MM.1S (cell line): Measurements from ENCODE around the gene NCKAP5.

Source experiments
- DNase-seq: peaks from one replicate; pipeline ENCODE4 v3.0.0-alpha.2; 2015
- H2AFZ ChIP-seq: fragments of 300-600 bp; sonication (generic); 2 replicates; pipeline ENCODE4 v1.6.0; 2016; ENCODE audit warnings: antibody characterized with exemption, low read length
- H3F3A ChIP-seq: fragments of 300-600 bp; sonication (generic); 2 replicates; pipeline ENCODE4 v1.6.1; 2016; ENCODE audit warnings: mild to moderate bottlenecking, antibody characterized with exemption, low read length, moderate library complexity, mixed read lengths; ENCODE audit not compliant: insufficient read depth
- H3K27ac ChIP-seq: fragments of 300-600 bp; sonication (generic); 2 replicates; pipeline ENCODE4 v1.5.1; 2016; ENCODE audit warnings: mild to moderate bottlenecking, low read length
- H3K27me3 ChIP-seq: fragments of 300-600 bp; sonication (generic); replicated peaks from 2 replicates; pipeline ENCODE4 v1.6.0; 2016; ENCODE audit warnings: low read length; ENCODE audit not compliant: insufficient read depth
- H3K36me3 ChIP-seq: fragments of 300-600 bp; sonication (generic); replicated peaks from 2 replicates; pipeline ENCODE4 v1.6.1; 2016; ENCODE audit warnings: mild to moderate bottlenecking, low read length, mixed read lengths; ENCODE audit not compliant: insufficient read depth
- H3K4me1 ChIP-seq: fragments of 300-600 bp; sonication (generic); 2 replicates; pipeline ENCODE4 v1.6.1; 2016; ENCODE audit warnings: low read length, mixed read lengths
- H3K4me2 ChIP-seq: fragments of 300-600 bp; sonication (generic); 2 replicates; pipeline ENCODE4 v1.6.0; 2016; ENCODE audit warnings: low read depth, low read length
- H3K4me3 ChIP-seq: fragments of 300-600 bp; sonication (generic); 2 replicates; pipeline ENCODE4 v1.5.1; 2016; ENCODE audit warnings: low read length, mixed read lengths
- H3K79me2 ChIP-seq: fragments of 300-600 bp; sonication (generic); 2 replicates; pipeline ENCODE4 v1.6.1; 2016; ENCODE audit warnings: mixed run types, low read length, mixed read lengths
- H3K9ac ChIP-seq: fragments of 300-600 bp; sonication (generic); 2 replicates; pipeline ENCODE4 v1.6.1; 2016; ENCODE audit warnings: low read length, mixed read lengths
- H3K9me2 ChIP-seq: fragments of 300-600 bp; sonication (generic); replicated peaks from 2 replicates; pipeline ENCODE4 v1.6.1; 2016; ENCODE audit warnings: mild to moderate bottlenecking, low read length, mixed read lengths; ENCODE audit not compliant: insufficient read depth
- H3K9me3 ChIP-seq: fragments of 300-600 bp; sonication (generic); replicated peaks from 2 replicates; pipeline ENCODE4 v1.6.1; 2016; ENCODE audit warnings: mild to moderate bottlenecking, low read length, mixed read lengths; ENCODE audit not compliant: insufficient read depth
- H4K20me1 ChIP-seq: fragments of 300-600 bp; sonication (generic); 2 replicates; pipeline ENCODE4 v1.6.1; 2016; ENCODE audit warnings: mild to moderate bottlenecking, low read length, moderate library complexity, mixed read lengths; ENCODE audit not compliant: insufficient read depth
- CTCF ChIP-seq: fragments of 300-600 bp; sonication (generic); IDR thresholded peaks from 2 replicates; pipeline ENCODE4 v1.5.1; 2016; ENCODE audit warnings: antibody characterized with exemption, low read length, mixed read lengths
- EZH2 ChIP-seq: fragments of 300-600 bp; sonication (generic); optimal IDR thresholded peaks from 2 replicates; pipeline ENCODE3; 2017; ENCODE audit warnings: low read depth, mild to moderate bottlenecking, antibody characterized with exemption, low read length, mixed read lengths
- EZH2phosphoT487 ChIP-seq: fragments of 300-600 bp; sonication (generic); IDR thresholded peaks from 2 replicates; pipeline ENCODE4 v1.6.1; 2018; ENCODE audit warnings: antibody characterized with exemption, low read length

The NCKAP5 gene

GRCh38 chr2:133004623-133005022 lies 563.6 kb downstream of the NCKAP5 start:
- H3K27me3 ChIP-seq = no peaks in the 10 kb centered on the region
- H3K4me3 ChIP-seq = no peak overlapping the region
- H3K4me1 ChIP-seq = no peaks in the 10 kb centered on the region
- TF ChIP-seq CTCF = no peak
- no peak for TF ChIP-seq EZH2phosphoT487
- no peak for TF ChIP-seq EZH2
- H3K79me2 ChIP-seq = no peaks in the 10 kb centered on the region
- no peak overlapping the region for H3K9ac ChIP-seq
- no peak overlapping the region for H3K27ac ChIP-seq
- no peak overlapping the region for H2AFZ ChIP-seq
- H3K36me3 ChIP-seq = no peaks in the 10 kb centered on the region
- H3K9me2 ChIP-seq = no peaks in the 10 kb centered on the region
- no peaks in the 10 kb centered on the region for H4K20me1 ChIP-seq
- H3K4me2 ChIP-seq = no peak overlapping the region
- H3K9me3 ChIP-seq = no peaks in the 10 kb centered on the region
- no peaks in the 10 kb centered on the region for H3F3A ChIP-seq
- no peak for DNase-seq

GRCh38 chr2:132999421-132999820 lies 568.8 kb downstream of the NCKAP5 start:
- no peak for DNase-seq
- Histone ChIP-seq H4K20me1 (no peaks in the 10 kb centered on the region), H3K36me3 (no peaks in the 10 kb centered on the region), H3K9me2 (no peaks in the 10 kb centered on the region), H3K27ac (no peak overlapping the region), H3K27me3 (no peaks in the 10 kb centered on the region), H3K9me3 (no peaks in the 10 kb centered on the region), H2AFZ (no peak overlapping the region), H3K4me2 (no peak overlapping the region), H3K79me2 (no peaks in the 10 kb centered on the region), H3K4me3 (no peak overlapping the region), H3K9ac (no peak overlapping the region), H3K4me1 (no peaks in the 10 kb centered on the region), H3F3A (no peaks in the 10 kb centered on the region)
- TF ChIP-seq EZH2 = no peak
- no peak for TF ChIP-seq EZH2phosphoT487
- TF ChIP-seq CTCF = no peak

GRCh38 chr2:132998221-132998620 lies 570.0 kb downstream of the NCKAP5 start:
- Histone ChIP-seq H3K27ac (no peak overlapping the region), H4K20me1 (no peaks in the 10 kb centered on the region), H3K9me3 (no peaks in the 10 kb centered on the region), H3K9me2 (no peaks in the 10 kb centered on the region), H3K27me3 (no peaks in the 10 kb centered on the region), H3K4me2 (no peak overlapping the region), H2AFZ (no peak overlapping the region), H3K4me3 (no peak overlapping the region), H3K4me1 (no peaks in the 10 kb centered on the region), H3K9ac (no peak overlapping the region), H3F3A (no peaks in the 10 kb centered on the region), H3K79me2 (no peaks in the 10 kb centered on the region), H3K36me3 (no peaks in the 10 kb centered on the region)
- DNase-seq = no peak
- TF ChIP-seq EZH2phosphoT487 (no peak), CTCF (no peak), EZH2 (no peak)
